ENCODE results near the gene SPATA18. TPM values are rescaled to one million over a fixed set of nuclear protein-coding genes. Genes with fewer than 3 reads are reported as not detected.

The SPATA18 gene
- polyA plus RNA-seq, 1 donor (not counting 4 experiments of a cell fraction or from before 2014, with no cell fraction given) = 5.6 TPM

DNA sequence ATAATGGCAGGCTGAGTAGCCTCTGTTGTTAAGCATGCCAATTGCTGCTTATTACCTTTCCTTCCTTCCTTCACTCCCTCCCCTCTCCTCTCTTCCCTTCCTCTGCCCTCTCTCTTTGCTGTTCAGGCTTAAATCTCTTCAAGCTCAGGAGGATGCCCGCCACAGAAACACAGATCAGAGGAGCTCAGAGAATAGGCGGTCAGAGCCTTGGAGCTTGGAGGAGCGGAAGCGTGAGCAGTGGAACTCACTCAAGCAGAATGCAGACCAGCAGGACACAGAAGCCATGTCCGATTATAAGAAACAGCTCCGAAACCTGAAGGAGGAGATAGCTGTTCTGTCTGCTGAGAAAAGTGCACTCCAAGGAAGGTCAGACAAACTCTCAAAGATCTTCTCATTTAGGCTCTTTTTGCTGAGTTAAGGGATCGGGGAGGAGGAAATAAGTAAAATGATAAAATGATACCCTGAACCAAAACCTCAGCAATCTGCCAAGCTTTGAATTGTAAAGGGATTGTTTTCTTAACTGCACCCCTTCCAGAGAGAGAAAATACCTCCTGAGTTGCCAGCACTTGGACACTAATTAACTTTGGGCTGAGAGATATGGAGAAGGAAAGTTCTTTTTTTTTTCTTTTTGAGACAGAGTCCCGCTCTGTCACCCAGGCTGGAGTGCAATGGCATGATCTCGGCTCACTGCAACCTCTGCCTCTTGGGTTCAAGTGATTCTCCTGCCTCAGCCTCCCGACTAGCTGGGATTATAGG, 20.9 kb downstream of the SPATA18 start:
- Histone ChIP-seq H3K4me1 (ENCODE audit: control insufficient read depth, extremely low read depth, insufficient read depth, low read length) (no peaks in the 10 kb centered on the region), H3K79me2 (ENCODE audit: control insufficient read depth, insufficient read depth, low read length) (no peaks in the 10 kb centered on the region), H3K9me1 (ENCODE audit: control insufficient read depth, extremely low read depth, insufficient read depth, low read length) (no peaks in the 10 kb centered on the region), H3K9ac (ENCODE audit: control insufficient read depth, extremely low read depth, insufficient read depth, low read length) (no peak overlapping the region), H3K4me3 (ENCODE audit: control insufficient read depth in 2 of 3, extremely low read depth in 1 of 3, insufficient read depth in 2 of 3, low read depth in 1 of 3, low read length in 3 of 3) (no peak overlapping the region), H2AFZ (ENCODE audit: control insufficient read depth, low read length) (no peak overlapping the region), H3K27me3 (ENCODE audit: control insufficient read depth, extremely low read depth, insufficient read depth, low read length) (no peaks in the 10 kb centered on the region), H3K27ac (ENCODE audit: control insufficient read depth, insufficient read depth, low read length) (no peak overlapping the region), H3K36me3 (ENCODE audit: control insufficient read depth in 2 of 2, extremely low read depth in 1 of 2, insufficient read depth in 2 of 2, low read length in 2 of 2) (peaks cover 0 to 4% of the 10 kb centered on the region in 2 experiments), H3K4me2 (ENCODE audit: control insufficient read depth, extremely low read depth, insufficient read depth, low read depth, low read length) (no peak overlapping the region), H3K9me3 (ENCODE audit: control insufficient read depth, low read depth, low read length) (no peaks in the 10 kb centered on the region), H4K20me1 (ENCODE audit: control insufficient read depth, extremely low read depth, insufficient read depth, low read length) (no peaks in the 10 kb centered on the region)
- DNase-seq (ENCODE audit: low read depth, low spot score) = no peak
- TF ChIP-seq, protein P1, sequence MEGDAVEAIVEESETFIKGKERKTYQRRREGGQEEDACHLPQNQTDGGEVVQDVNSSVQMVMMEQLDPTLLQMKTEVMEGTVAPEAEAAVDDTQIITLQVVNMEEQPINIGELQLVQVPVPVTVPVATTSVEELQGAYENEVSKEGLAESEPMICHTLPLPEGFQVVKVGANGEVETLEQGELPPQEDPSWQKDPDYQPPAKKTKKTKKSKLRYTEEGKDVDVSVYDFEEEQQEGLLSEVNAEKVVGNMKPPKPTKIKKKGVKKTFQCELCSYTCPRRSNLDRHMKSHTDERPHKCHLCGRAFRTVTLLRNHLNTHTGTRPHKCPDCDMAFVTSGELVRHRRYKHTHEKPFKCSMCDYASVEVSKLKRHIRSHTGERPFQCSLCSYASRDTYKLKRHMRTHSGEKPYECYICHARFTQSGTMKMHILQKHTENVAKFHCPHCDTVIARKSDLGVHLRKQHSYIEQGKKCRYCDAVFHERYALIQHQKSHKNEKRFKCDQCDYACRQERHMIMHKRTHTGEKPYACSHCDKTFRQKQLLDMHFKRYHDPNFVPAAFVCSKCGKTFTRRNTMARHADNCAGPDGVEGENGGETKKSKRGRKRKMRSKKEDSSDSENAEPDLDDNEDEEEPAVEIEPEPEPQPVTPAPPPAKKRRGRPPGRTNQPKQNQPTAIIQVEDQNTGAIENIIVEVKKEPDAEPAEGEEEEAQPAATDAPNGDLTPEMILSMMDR (optimal IDR thresholded peaks at IDR 0.05 in 1 of 3, IDR thresholded peaks at IDR 0.05 in 1 of 3, conservative IDR thresholded peaks at IDR 0.05 in 1 of 3; ENCODE audit: extremely low read depth in 1 of 3, insufficient read depth in 2 of 3, low read length in 3 of 3) = no peak
- TF ChIP-seq EZH2 (IDR thresholded peaks at IDR 0.05; ENCODE audit: low read length) = no peak
- no peak for FAIRE-seq
- dilution Hi-C loops (cut with MboI; ENCODE audit: extremely low pct_ligation_motif_present, low sequenced_read_pairs) = no loop called here

DNA sequence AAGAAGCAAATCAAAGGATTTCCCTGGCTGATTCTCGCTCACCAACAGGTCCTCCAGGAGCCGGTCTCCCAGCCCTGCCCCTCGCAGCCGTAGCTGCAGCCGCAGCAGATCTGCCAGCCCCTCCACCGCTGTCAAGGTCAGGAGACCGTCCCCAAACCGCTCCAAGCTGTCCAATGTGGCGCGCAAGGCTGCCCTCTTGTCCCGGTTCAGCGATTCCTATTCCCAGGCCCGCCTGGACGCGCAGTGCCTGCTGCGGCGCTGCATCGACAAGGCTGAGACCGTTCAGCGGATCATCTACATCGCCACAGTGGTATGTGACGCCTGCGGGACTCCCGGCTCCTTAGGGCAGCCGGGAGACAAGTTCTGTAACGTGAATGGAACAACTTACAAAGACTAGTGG, 25.6 kb downstream of the SPATA18 start:
- Histone ChIP-seq H3K4me1 (ENCODE audit: control insufficient read depth, extremely low read depth, insufficient read depth, low read length) (no peaks in the 10 kb centered on the region), H3K36me3 (ENCODE audit: control insufficient read depth in 2 of 2, extremely low read depth in 1 of 2, insufficient read depth in 2 of 2, low read length in 2 of 2) (peaks cover 0 to 4% of the 10 kb centered on the region in 2 experiments), H3K9me3 (ENCODE audit: control insufficient read depth, low read depth, low read length) (no peaks in the 10 kb centered on the region), H3K4me2 (ENCODE audit: control insufficient read depth, extremely low read depth, insufficient read depth, low read depth, low read length) (no peak overlapping the region), H3K27me3 (ENCODE audit: control insufficient read depth, extremely low read depth, insufficient read depth, low read length) (no peaks in the 10 kb centered on the region), H3K9ac (ENCODE audit: control insufficient read depth, extremely low read depth, insufficient read depth, low read length) (no peak overlapping the region), H3K27ac (ENCODE audit: control insufficient read depth, insufficient read depth, low read length) (no peak overlapping the region), H2AFZ (ENCODE audit: control insufficient read depth, low read length) (no peak overlapping the region), H4K20me1 (ENCODE audit: control insufficient read depth, extremely low read depth, insufficient read depth, low read length) (no peaks in the 10 kb centered on the region), H3K9me1 (ENCODE audit: control insufficient read depth, extremely low read depth, insufficient read depth, low read length) (no peaks in the 10 kb centered on the region), H3K79me2 (ENCODE audit: control insufficient read depth, insufficient read depth, low read length) (no peaks in the 10 kb centered on the region), H3K4me3 (ENCODE audit: control insufficient read depth in 2 of 3, extremely low read depth in 1 of 3, insufficient read depth in 2 of 3, low read depth in 1 of 3, low read length in 3 of 3) (no peak overlapping the region)
- no peak for TF ChIP-seq EZH2 (IDR thresholded peaks at IDR 0.05; ENCODE audit: low read length)
- TF ChIP-seq, protein P1 (optimal IDR thresholded peaks at IDR 0.05 in 1 of 3, IDR thresholded peaks at IDR 0.05 in 1 of 3, conservative IDR thresholded peaks at IDR 0.05 in 1 of 3; ENCODE audit: extremely low read depth in 1 of 3, insufficient read depth in 2 of 3, low read length in 3 of 3) = no peak
- FAIRE-seq (no peak), DNase-seq (ENCODE audit: low read depth, low spot score) (no peak)
- dilution Hi-C loops (cut with MboI; ENCODE audit: extremely low pct_ligation_motif_present, low sequenced_read_pairs) = no loop called here

Data from keratinocyte (primary cell).